Adrenal gland (tissue), 5 donors: ENCODE results near the gene TMEM72.

Experiments used
- CTCF ChIP-seq, 6 experiments: fragments of 450-650 bp in 4 of 6; fragments of 200-600 bp in 2 of 6; sonication (generic) in 1 of 6; IDR thresholded peaks; 1 replicate in 5 of 6; 2 replicates in 1 of 6; pipeline versions ENCODE4 v1.5.1 to v1.8.0; 2016 to 2021; ENCODE audit warnings: antibody characterized with exemption in 6 of 6, mild to moderate bottlenecking in 2 of 6, moderate library complexity in 1 of 6
- POLR2A ChIP-seq, 2 donors: fragments of 450-650 bp; IDR thresholded peaks; one replicate each; pipeline ENCODE4 v1.6.1; 2017; ENCODE audit warnings: antibody characterized with exemption in 2 of 2, mild to moderate bottlenecking in 2 of 2, moderate library complexity in 1 of 2
- donor health status: DM: no; HTN: no; CAD: no.

- no peak for TF ChIP-seq CTCF (IDR thresholded peaks at IDR 0.05)
- TF ChIP-seq POLR2A (IDR thresholded peaks at IDR 0.05) = no peak
Observed at GRCh38 chr10:44879531-44879899, 31.6 kb upstream of the TMEM72 start.
